GM23248 (cell line): ENCODE measurements around the gene HERC2. TPM values are rescaled to one million over a fixed set of nuclear protein-coding genes. Genes with fewer than 3 reads are reported as not detected.

ENCODE experiments used
- DNase-seq: peaks from one replicate; pipeline ENCODE4 v3.0.0-alpha.2; 2015
- H2AFZ ChIP-seq: fragments of 200-600 bp; sonication (generic); 2 replicates; pipeline ENCODE4 v1.6.1; 2016; ENCODE audit warnings: antibody characterized with exemption
- H3F3A ChIP-seq: fragments of 200-600 bp; sonication (generic); 2 replicates; pipeline ENCODE4 v1.6.1; 2016; ENCODE audit warnings: mild to moderate bottlenecking, antibody characterized with exemption, mixed run types; ENCODE audit not compliant: insufficient read depth
- H3K27ac ChIP-seq: fragments of 200-600 bp; sonication (generic); 2 replicates; pipeline ENCODE4 v1.5.1; 2016; ENCODE audit warnings: mild to moderate bottlenecking
- H3K27me3 ChIP-seq: fragments of 200-600 bp; sonication (generic); replicated peaks from 2 replicates; pipeline ENCODE4 v1.6.1; 2016; ENCODE audit warnings: mild to moderate bottlenecking; ENCODE audit not compliant: insufficient read depth
- H3K36me3 ChIP-seq: fragments of 200-600 bp; sonication (generic); 2 replicates; pipeline ENCODE4 v1.6.1; 2016; ENCODE audit warnings: low read depth, mild to moderate bottlenecking
- H3K4me1 ChIP-seq: fragments of 200-600 bp; sonication (generic); 2 replicates; pipeline ENCODE4 v1.6.1; 2016; ENCODE audit warnings: mild to moderate bottlenecking; ENCODE audit not compliant: insufficient read depth
- H3K4me2 ChIP-seq: fragments of 200-600 bp; sonication (generic); one replicate; pipeline ENCODE4 v1.6.1; 2016; ENCODE audit warnings: mild to moderate bottlenecking; ENCODE audit not compliant: unreplicated experiment
- H3K4me3 ChIP-seq: fragments of 200-600 bp; sonication (generic); 2 replicates; pipeline ENCODE4 v1.5.1; 2016; ENCODE audit warnings: mild to moderate bottlenecking
- H3K79me2 ChIP-seq: fragments of 200-600 bp; sonication (generic); 2 replicates; pipeline ENCODE4 v1.6.1; 2016; ENCODE audit warnings: mild to moderate bottlenecking; ENCODE audit not compliant: insufficient read depth
- H3K9ac ChIP-seq: fragments of 200-600 bp; sonication (generic); 2 replicates; pipeline ENCODE4 v1.6.1; 2016; ENCODE audit warnings: mild to moderate bottlenecking
- H3K9me2 ChIP-seq: fragments of 200-600 bp; sonication (generic); 2 replicates; pipeline ENCODE4 v1.6.1; 2016; ENCODE audit warnings: mixed run types, mild to moderate bottlenecking, moderate library complexity; ENCODE audit not compliant: insufficient read depth
- H3K9me3 ChIP-seq: fragments of 200-600 bp; sonication (generic); one replicate; pipeline ENCODE4 v1.6.1; 2017; ENCODE audit warnings: low read depth
- H4K20me1 ChIP-seq: fragments of 200-600 bp; sonication (generic); 2 replicates; pipeline ENCODE4 v1.6.0; 2016; ENCODE audit not compliant: insufficient read depth
- EZH2 ChIP-seq: fragments of 200-600 bp; sonication (generic); IDR thresholded peaks from 2 replicates; pipeline ENCODE4 v1.6.1; 2018; ENCODE audit warnings: antibody characterized with exemption, mild to moderate bottlenecking; ENCODE audit not compliant: insufficient read depth, poor library complexity, severe bottlenecking
- EZH2phosphoT487 ChIP-seq: fragments of 200-600 bp; sonication (generic); IDR thresholded peaks from 2 replicates; pipeline ENCODE4 v1.6.1; 2018; ENCODE audit warnings: antibody characterized with exemption, moderate library complexity, mild to moderate bottlenecking, low read depth; ENCODE audit not compliant: insufficient read depth
- WGBS, 2 experiments: methylation state at CpG; one replicate each; pipeline ENCODE4 v1.1.6; 2015 to 2017; ENCODE audit warnings: low lambda C conversion rate in 2 of 2, low coverage in 1 of 2; ENCODE audit errors: missing lambda C conversion rate in 2 of 2; 5-methylcytosine and 5-hydroxymethylcytosine counted together
- in situ Hi-C: fragments of 300-500 bp; cut with MboI; formaldehyde crosslinking; loops from 2 replicates; pipeline ENCODE4 v1.15.0; 2020
- polyA plus RNA-seq: library from polyadenylated mRNA; unstranded; fragments of >200 nt; fragmentation: Nextera tagmentation; extraction: Ambion mirVana; gene quantifications from 2 replicates; pipeline ENCODE4 v1.2.1, GENCODE V29; 2016
- total RNA-seq: library from RNA; depleted of rRNA; stranded (reverse); fragments of >200 nt; shearing (Covaris generic); gene quantifications from 2 replicates; pipeline ENCODE4 v1.2.3, GENCODE V29; 2014

Gene HERC2
- total and polyA plus RNA-seq, 2 experiments from 2014 or later: 28.7 to 36.6 TPM

- Histone ChIP-seq H3K9ac (no peak overlapping the region), H3K4me1 (no peaks in the 10 kb centered on the region), H3K9me3 (no peaks in the 10 kb centered on the region), H3F3A (no peaks in the 10 kb centered on the region), H3K79me2 (peaks cover 8% of the 10 kb centered on the region; the same call in 1 of the 2 replicates), H3K4me2 (no peak overlapping the region), H3K27ac (no peak overlapping the region), H4K20me1 (no peaks in the 10 kb centered on the region), H3K36me3 (peaks cover 53% of the 10 kb centered on the region), H3K9me2 (no peaks in the 10 kb centered on the region), H3K4me3 (no peak overlapping the region), H2AFZ (no peak overlapping the region), H3K27me3 (no peaks in the 10 kb centered on the region)
- 99 to 100% methylated on average over 3 of the region's 3 CpGs for WGBS, 2 experiments
- no peak for DNase-seq
- TF ChIP-seq EZH2 (no peak), EZH2phosphoT487 (no peak)
- in situ Hi-C loops: no loop called here
Measured at GRCh38 chr15:28167042-28167441, 154.9 kb downstream of the HERC2 start.

- H3K9me2 ChIP-seq: no peaks in the 10 kb centered on the region
- TF ChIP-seq EZH2 (no peak), EZH2phosphoT487 (no peak)
- no peaks in the 10 kb centered on the region for H3K27me3 ChIP-seq
- H3K4me3 ChIP-seq: no peak overlapping the region
- in situ Hi-C loops: no loop called here
- no peak overlapping the region for H3K9ac ChIP-seq
- peaks cover under 1% of the 10 kb centered on the region; the same call in 1 of the 2 replicates for H3K79me2 ChIP-seq
- 96 to 97% methylated on average over 1 of the region's 1 CpG for WGBS, 2 experiments
- H3K9me3 ChIP-seq: no peaks in the 10 kb centered on the region
- H3K27ac ChIP-seq: no peak overlapping the region
- DNase-seq: no peak
- no peak overlapping the region for H2AFZ ChIP-seq
- no peaks in the 10 kb centered on the region for H3K4me1 ChIP-seq
- no peaks in the 10 kb centered on the region for H4K20me1 ChIP-seq
- no peak overlapping the region for H3K4me2 ChIP-seq
- H3F3A ChIP-seq: no peaks in the 10 kb centered on the region
- H3K36me3 ChIP-seq: peaks cover 63% of the 10 kb centered on the region
Measured at GRCh38 chr15:28165791-28166190, 156.2 kb downstream of the HERC2 start.

GRCh38 chr15:28164876-28165275, 157.1 kb downstream of the HERC2 start:
- no peak for TF ChIP-seq EZH2
- H3F3A ChIP-seq: no peaks in the 10 kb centered on the region
- H3K4me2 ChIP-seq: no peak overlapping the region
- in situ Hi-C loops: no loop called here
- H4K20me1 ChIP-seq: no peaks in the 10 kb centered on the region
- no peaks in the 10 kb centered on the region for H3K9me2 ChIP-seq
- DNase-seq: no peak
- WGBS, 2 experiments: 97 to 99% methylated on average over 3 of the region's 3 CpGs
- H2AFZ ChIP-seq: no peak overlapping the region
- no peak overlapping the region for H3K9ac ChIP-seq
- no peaks in the 10 kb centered on the region for H3K79me2 ChIP-seq
- H3K36me3 ChIP-seq: peaks cover 59% of the 10 kb centered on the region
- no peak overlapping the region for H3K4me3 ChIP-seq
- H3K27me3 ChIP-seq: no peaks in the 10 kb centered on the region
- H3K27ac ChIP-seq: no peak overlapping the region
- H3K9me3 ChIP-seq: no peaks in the 10 kb centered on the region
- no peaks in the 10 kb centered on the region for H3K4me1 ChIP-seq

- Histone ChIP-seq H3K9me2 (no peaks in the 10 kb centered on the region), H3K79me2 (peaks cover 19% of the 10 kb centered on the region), H3K27me3 (no peaks in the 10 kb centered on the region), H3K9me3 (no peaks in the 10 kb centered on the region), H3K9ac (no peak overlapping the region), H4K20me1 (no peaks in the 10 kb centered on the region), H3K4me3 (no peak overlapping the region), H3K27ac (no peak overlapping the region), H2AFZ (no peak overlapping the region), H3K4me2 (no peak overlapping the region), H3K4me1 (no peaks in the 10 kb centered on the region), H3K36me3 (peaks cover 2% of the 10 kb centered on the region; the same call in 1 of the 2 replicates), H3F3A (peaks cover 10% of the 10 kb centered on the region; the same call in 1 of the 2 replicates)
- TF ChIP-seq EZH2phosphoT487: no peak
- no peak for TF ChIP-seq EZH2
- 26 to 37% methylated on average over 4 of the region's 4 CpGs for WGBS, 2 experiments
- no peak for DNase-seq
- in situ Hi-C loops: no loop called here
Measured at GRCh38 chr15:28154283-28154682, 167.7 kb downstream of the HERC2 start.
